ENCODE data around the gene RAB1B. TPM values are rescaled to one million over a fixed set of nuclear protein-coding genes. Genes with fewer than 3 reads are reported as not detected.

The RAB1B gene
- total and polyA plus RNA-seq, 2 donors from 2014 or later: 153 to 197 TPM

GRCh38 chr11:66240781-66241136 is 27.7 kb upstream of the RAB1B start:
- no peak for FAIRE-seq
- TF ChIP-seq, protein P1, sequence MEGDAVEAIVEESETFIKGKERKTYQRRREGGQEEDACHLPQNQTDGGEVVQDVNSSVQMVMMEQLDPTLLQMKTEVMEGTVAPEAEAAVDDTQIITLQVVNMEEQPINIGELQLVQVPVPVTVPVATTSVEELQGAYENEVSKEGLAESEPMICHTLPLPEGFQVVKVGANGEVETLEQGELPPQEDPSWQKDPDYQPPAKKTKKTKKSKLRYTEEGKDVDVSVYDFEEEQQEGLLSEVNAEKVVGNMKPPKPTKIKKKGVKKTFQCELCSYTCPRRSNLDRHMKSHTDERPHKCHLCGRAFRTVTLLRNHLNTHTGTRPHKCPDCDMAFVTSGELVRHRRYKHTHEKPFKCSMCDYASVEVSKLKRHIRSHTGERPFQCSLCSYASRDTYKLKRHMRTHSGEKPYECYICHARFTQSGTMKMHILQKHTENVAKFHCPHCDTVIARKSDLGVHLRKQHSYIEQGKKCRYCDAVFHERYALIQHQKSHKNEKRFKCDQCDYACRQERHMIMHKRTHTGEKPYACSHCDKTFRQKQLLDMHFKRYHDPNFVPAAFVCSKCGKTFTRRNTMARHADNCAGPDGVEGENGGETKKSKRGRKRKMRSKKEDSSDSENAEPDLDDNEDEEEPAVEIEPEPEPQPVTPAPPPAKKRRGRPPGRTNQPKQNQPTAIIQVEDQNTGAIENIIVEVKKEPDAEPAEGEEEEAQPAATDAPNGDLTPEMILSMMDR (IDR thresholded peaks at IDR 0.05; ENCODE audit: borderline replicate concordance, extremely low read depth, insufficient read depth): no peak
- no peaks in the 10 kb centered on the region for H3K9me3 ChIP-seq (ENCODE audit: control insufficient read depth in 2 of 3, insufficient read depth in 1 of 3, low read length in 3 of 3)
- no peak overlapping the region for H3K27ac ChIP-seq (ENCODE audit: low read depth in 2 of 2, low read length in 2 of 2)
- intact Hi-C loops (cut with DNase I): no loop called here
- H3K9ac ChIP-seq (ENCODE audit: low read length in 3 of 3): no peak overlapping the region
- no peak overlapping the region for H3K4me3 ChIP-seq (ENCODE audit: low read length in 3 of 3)
- DNase-seq: no peak
- no peaks in the 10 kb centered on the region for H3K4me1 ChIP-seq (ENCODE audit: control insufficient read depth in 2 of 3, insufficient read depth in 2 of 3, low read depth in 1 of 3, low read length in 3 of 3)
- peaks cover 0 to 12% (median 10%) of the 10 kb centered on the region in 3 donors for H3K36me3 ChIP-seq (ENCODE audit: control insufficient read depth in 2 of 3, insufficient read depth in 3 of 3, low read length in 3 of 3)
- H3K27me3 ChIP-seq (ENCODE audit: control insufficient read depth, insufficient read depth, low read length): no peaks in the 10 kb centered on the region

DNA sequence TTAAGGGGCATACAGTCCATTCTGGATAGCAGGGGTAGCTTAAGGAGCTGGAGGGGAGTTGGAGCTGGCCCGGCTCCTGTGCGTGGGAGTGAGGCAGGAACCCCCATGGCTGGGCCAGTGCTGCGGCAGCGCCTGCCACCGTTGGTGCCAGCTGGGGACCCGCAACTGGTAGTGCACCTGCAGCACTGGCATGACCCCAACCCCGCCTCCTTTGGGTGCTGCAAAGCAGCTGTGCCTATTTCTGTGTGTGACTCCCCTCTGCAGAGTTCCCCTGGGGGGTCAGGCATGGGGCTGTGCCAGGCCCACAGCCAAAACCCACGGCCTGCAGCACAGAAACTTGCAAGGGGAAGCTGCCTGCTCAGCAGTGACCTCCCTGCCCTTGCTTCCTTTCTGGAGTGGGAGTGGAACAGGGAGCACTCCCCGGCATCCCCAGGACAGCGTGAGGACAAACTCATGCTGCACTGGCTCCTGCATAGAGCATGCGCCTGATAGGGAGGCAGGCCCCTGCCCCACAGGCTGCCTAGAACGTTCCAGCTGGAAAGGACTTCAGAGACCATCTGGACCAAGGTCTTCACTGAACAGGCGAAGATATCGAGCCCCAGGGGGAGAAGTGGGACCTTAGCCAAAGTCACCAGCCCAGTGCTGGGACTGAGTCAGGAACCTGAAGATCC is 26.2 kb upstream of the RAB1B start:
- no peak overlapping the region for H3K4me3 ChIP-seq (ENCODE audit: low read length in 3 of 3)
- H3K27ac ChIP-seq (ENCODE audit: low read depth in 2 of 2, low read length in 2 of 2): no peak overlapping the region
- DNase-seq (no peak), FAIRE-seq (no peak)
- no peaks in the 10 kb centered on the region for H3K27me3 ChIP-seq (ENCODE audit: control insufficient read depth, insufficient read depth, low read length)
- H3K4me1 ChIP-seq (ENCODE audit: control insufficient read depth in 2 of 3, insufficient read depth in 2 of 3, low read depth in 1 of 3, low read length in 3 of 3): no peaks in the 10 kb centered on the region
- TF ChIP-seq, protein P1 (IDR thresholded peaks at IDR 0.05; ENCODE audit: borderline replicate concordance, extremely low read depth, insufficient read depth): no peak
- no peak overlapping the region for H3K9ac ChIP-seq (ENCODE audit: low read length in 3 of 3)
- intact Hi-C loops (cut with DNase I): no loop called here
- H3K9me3 ChIP-seq (ENCODE audit: control insufficient read depth in 2 of 3, insufficient read depth in 1 of 3, low read length in 3 of 3): no peaks in the 10 kb centered on the region
- H3K36me3 ChIP-seq (ENCODE audit: control insufficient read depth in 2 of 3, insufficient read depth in 3 of 3, low read length in 3 of 3): peaks cover 0 to 8% (median 8%) of the 10 kb centered on the region in 3 donors

DNA sequence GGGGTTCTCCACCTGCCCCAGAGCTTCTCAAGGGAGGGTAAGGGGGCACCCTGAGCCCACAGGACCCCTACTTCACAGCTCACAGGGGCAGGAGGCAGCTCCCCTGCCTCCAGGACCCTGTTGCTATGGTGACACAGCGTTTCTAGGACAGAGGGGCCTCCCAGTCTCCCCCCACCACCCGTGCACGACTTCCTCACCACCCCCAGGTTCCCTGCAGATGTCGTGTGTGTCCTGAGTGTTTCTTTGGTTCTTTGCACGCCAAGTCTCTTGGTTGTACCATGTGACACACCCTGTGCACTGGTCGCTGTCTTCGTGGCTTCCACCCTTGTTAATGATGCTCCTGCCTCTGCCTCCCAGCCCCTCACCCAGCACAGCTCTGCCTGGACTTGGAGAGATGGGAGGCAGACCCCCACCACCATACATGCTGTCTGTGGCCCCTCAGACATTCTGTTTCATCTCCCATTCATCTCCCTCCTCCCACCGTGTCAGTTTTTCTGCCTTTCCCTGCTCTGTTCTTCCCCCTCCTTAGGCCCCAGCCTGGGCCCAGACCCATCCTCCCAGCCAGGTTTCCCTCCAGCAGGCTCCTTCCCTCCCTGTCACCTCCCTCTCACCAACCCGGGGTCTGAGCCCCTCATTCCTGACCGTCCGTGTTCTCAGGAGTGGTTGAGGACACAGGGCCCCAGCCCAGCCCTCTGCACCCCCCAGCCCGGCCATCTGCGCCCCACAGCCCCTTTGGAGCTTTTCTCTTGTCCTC is 24.5 kb upstream of the RAB1B start:
- Histone ChIP-seq H3K27me3 (ENCODE audit: control insufficient read depth, insufficient read depth, low read length) (no peaks in the 10 kb centered on the region), H3K36me3 (ENCODE audit: control insufficient read depth in 2 of 3, insufficient read depth in 3 of 3, low read length in 3 of 3) (peaks cover 0 to 8% (median 5%) of the 10 kb centered on the region in 3 donors), H3K9ac (ENCODE audit: low read length in 3 of 3) (no peak overlapping the region), H3K4me3 (ENCODE audit: low read length in 3 of 3) (no peak overlapping the region), H3K27ac (ENCODE audit: low read depth in 2 of 2, low read length in 2 of 2) (no peak overlapping the region), H3K9me3 (ENCODE audit: control insufficient read depth in 2 of 3, insufficient read depth in 1 of 3, low read length in 3 of 3) (no peaks in the 10 kb centered on the region), H3K4me1 (ENCODE audit: control insufficient read depth in 2 of 3, insufficient read depth in 2 of 3, low read depth in 1 of 3, low read length in 3 of 3) (no peaks in the 10 kb centered on the region)
- DNase-seq: no peak
- intact Hi-C loops (cut with DNase I): no loop called here
- TF ChIP-seq, protein P1 (IDR thresholded peaks at IDR 0.05; ENCODE audit: borderline replicate concordance, extremely low read depth, insufficient read depth): no peak
- FAIRE-seq: no peak

All from kidney (tissue), 14 donors.